Measurements from ENCODE around the gene SLC8A1. TPM values are rescaled to one million over a fixed set of nuclear protein-coding genes. Genes with fewer than 3 reads are reported as not detected.

The SLC8A1 gene
- total and polyA plus RNA-seq, 10 of the 15 experiments (the other 5 are each of a cell fraction or from before 2014, with no cell fraction given) = under 0.01 to 1.2 (median 0.01) TPM; not detected in 3

- Histone ChIP-seq H3K4me2 (ENCODE audit: control insufficient read depth, insufficient read depth) (no peak overlapping the region), H3K27me3 (replicated peaks in 1 of 2; ENCODE audit: control insufficient read depth in 2 of 2, insufficient read depth in 2 of 2, low read length in 1 of 2) (no peaks in the 10 kb centered on the region), H3K9ac (ENCODE audit: control insufficient read depth, insufficient read depth, low read length) (no peak overlapping the region), H2AFZ (ENCODE audit: control insufficient read depth, low read depth, low read length) (no peak overlapping the region), H3K4me3 (no peak overlapping the region), H4K20me1 (ENCODE audit: control insufficient read depth, insufficient read depth) (no peaks in the 10 kb centered on the region), H3K9me3 (replicated peaks; ENCODE audit: control insufficient read depth, insufficient read depth, low read length) (no peaks in the 10 kb centered on the region), H3K36me3 (ENCODE audit: control insufficient read depth in 2 of 2, insufficient read depth in 2 of 2, low read length in 1 of 2) (no peaks in the 10 kb centered on the region), H3K4me1 (ENCODE audit: control insufficient read depth, insufficient read depth, low read length) (no peaks in the 10 kb centered on the region), H3K27ac (ENCODE audit: control insufficient read depth, insufficient read depth) (no peak overlapping the region), H3K79me2 (ENCODE audit: control insufficient read depth, insufficient read depth, low read length) (no peaks in the 10 kb centered on the region)
- FAIRE-seq (no peak), DNase-seq (ENCODE audit: low read depth, low spot score) (no peak), ATAC-seq (no peak)
- 0% methylated on average over 2 of the region's 2 CpGs for WGBS (ENCODE audit: insufficient coverage, insufficient replicate concordance, low lambda C conversion rate, missing lambda C conversion rate)
- no TSS peak for BruUV-seq (replicated peaks)
- ChIA-PET POLR2A (no interaction called here), RAD21 (ENCODE audit: unreplicated experiment) (no interaction called here), CTCF (no interaction called here), SMC1A (ENCODE audit: uncharacterized antibody, unreplicated experiment) (no interaction called here)
- TF ChIP-seq ATF7 (IDR thresholded peaks at IDR 0.05; ENCODE audit: low read depth) (no peak), RBBP5 (conservative IDR thresholded peaks at IDR 0.05) (no peak), HCFC1 (IDR thresholded peaks at IDR 0.05; ENCODE audit: low read length) (no peak), E2F8 (IDR thresholded peaks at IDR 0.05; ENCODE audit: low read depth, partially characterized antibody) (no peak), CHD1 (IDR thresholded peaks at IDR 0.05; ENCODE audit: low read depth, low read length) (no peak), RELA (IDR thresholded peaks at IDR 0.05; ENCODE audit: borderline replicate concordance, partially characterized antibody) (no peak)
- intact Hi-C loops (cut with micrococcal nuclease; ENCODE audit: unreplicated experiment) (no loop called here), in situ Hi-C loops (cut with MboI) (no loop called here)
Measured at GRCh38 chr2:40097691-40098385, 354.1 kb downstream of the SLC8A1 start.

Data from GM12878 (cell line).